RPMI8226 (cell line): ENCODE measurements around the gene GRK7.
A peak's percentile ranks its signal among the peaks of the same experiment; 100 is the strongest.
"Not testable (repeated sequence)": the region's sequence is repeated elsewhere in the genome, so short reads cannot be mapped to it uniquely, and the experiment has no call there.

Experiments
- DNase-seq: peaks from one replicate; pipeline ENCODE4 v3.0.0-alpha.2; 2015

The GRK7 gene

GRCh38 chr3:141796081-141796888 lies 33.1 kb downstream of the GRK7 start:
- DNase-seq: peak; percentile 42

GRCh38 chr3:141796889-141797781 lies 33.9 kb downstream of the GRK7 start:
- DNase-seq: no peak

DNA sequence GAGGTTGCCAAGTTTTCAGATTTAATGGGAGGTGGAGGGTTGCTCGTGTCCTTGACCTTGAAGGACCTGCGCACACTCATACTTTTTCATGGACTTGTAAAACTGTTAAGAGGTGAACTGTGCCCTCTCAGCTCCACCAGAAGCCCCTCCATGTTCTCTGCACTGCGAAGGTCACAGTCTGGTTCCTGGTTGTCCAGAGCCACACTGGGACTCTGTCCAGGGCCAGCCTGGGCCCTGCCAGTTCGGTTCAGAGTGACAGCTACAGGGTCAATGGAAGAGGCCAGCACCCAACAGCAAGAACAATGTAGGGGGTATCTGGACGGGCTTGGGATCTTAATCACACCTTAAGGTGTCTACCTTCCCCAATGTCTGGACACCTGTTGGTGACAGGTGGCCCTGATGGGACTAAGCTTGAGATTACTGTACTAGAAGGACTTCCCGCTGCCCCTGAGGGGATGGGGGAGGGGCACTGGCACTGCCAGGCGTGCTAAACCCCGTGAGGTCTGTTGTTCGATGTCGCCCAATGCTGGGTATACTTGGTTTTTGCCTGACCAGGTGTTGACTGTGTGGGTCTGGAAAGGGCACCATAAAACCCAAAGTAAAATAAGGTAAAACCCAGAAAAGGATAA lies 34.7 kb downstream of the GRK7 start:
- DNase-seq: no peak

GRCh38 chr3:141798448-141798845 lies 35.2 kb downstream of the GRK7 start:
- no peak for DNase-seq

GRCh38 chr3:141802316-141803077 lies 39.3 kb downstream of the GRK7 start:
- DNase-seq: no peak

DNA sequence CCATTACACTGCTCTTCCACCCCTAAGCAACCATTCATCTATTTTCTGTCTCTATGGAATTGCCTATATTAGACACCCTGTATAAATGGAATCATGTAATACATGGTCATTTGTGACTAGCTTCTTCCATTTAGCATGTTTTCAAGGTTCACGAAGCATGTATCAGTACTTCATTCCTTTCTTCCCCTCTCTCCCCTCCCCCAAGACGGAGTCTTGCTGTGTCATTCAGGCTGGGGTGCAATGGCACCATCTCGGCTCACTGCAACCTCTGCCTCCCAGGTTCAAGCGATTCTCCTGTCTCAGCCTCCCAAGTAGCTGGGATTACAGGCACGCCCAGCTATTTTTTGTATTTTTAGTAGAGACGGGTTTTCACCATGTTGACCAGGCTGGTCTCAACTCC lies 40.3 kb downstream of the GRK7 start:
- not testable (repeated sequence) for DNase-seq

- no peak for DNase-seq
Measured at GRCh38 chr3:141804447-141804777, 41.2 kb downstream of the GRK7 start.

- no peak for DNase-seq
Measured at GRCh38 chr3:141804778-141805639, 41.8 kb downstream of the GRK7 start.

DNA sequence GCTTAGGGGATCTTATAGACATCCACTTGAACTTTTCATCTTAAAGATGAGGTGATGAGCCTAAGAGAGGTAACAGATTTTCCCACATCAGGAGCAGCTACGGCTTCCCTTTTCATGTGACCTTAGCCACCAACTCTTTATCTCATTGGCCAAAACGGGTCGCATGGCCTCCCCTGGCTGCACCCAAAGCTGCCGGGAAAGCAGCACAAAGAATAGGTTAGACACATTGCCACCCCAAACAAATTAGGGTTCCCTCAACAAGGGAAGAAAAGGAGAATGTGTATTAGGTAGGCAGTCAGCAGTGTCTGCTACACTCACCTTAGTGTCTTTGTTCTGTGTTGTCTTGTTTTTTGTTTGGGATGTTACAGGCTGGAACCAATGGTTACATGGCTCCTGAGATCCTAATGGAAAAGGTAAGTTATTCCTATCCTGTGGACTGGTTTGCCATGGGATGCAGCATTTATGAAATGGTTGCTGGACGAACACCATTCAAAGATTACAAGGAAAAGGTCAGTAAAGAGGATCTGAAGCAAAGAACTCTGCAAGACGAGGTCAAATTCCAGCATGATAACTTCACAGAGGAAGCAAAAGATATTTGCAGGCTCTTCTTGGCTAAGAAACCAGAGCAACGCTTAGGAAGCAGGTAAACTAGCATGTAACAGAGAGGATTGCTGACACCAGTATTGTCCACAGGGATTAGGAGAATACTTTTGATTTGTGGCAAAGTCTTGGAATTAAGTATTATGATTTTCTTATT lies 44.2 kb downstream of the GRK7 start:
- no peak for DNase-seq

DNA sequence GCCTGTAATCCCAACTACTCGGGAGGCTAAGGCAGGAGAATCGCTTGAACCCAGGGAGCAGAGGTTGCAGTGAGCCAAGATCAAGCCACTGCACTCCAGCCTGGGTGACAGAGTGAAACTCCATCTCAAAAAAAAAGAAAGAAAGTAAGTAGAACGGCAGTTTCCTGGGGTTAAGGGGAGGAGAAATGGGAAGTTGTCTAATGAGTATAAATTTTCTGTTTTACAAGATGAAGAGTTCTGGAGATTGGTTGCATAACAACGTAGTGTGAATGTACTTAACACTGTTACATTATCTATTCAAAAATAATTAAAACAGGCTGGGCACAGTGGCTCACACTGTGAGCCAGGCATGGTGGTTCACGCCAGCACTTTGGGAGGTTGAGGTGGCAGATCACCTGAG lies 45.4 kb downstream of the GRK7 start:
- no peak for DNase-seq

DNA sequence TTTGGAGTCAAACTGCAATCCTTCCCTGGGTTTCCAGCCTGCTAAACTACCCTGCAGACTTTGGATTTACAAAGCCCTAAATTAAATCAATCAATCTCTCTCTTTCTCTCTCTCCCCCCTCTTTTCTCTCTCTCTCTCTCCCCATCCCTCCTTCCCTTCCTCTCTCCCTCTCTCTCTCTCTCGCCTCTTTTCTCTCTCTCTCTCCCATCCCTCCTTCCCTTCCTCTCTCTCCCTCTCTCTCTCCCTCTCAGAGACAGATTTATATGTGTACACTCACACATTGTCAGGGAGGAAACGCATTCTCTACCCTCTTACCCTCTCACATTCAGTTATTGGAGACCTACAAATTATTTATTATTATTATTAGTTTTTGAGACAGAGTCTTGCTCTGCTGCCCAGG lies 47.0 kb downstream of the GRK7 start:
- DNase-seq: no peak

- no peak for DNase-seq
Measured at GRCh38 chr3:141811348-141811747, 48.1 kb downstream of the GRK7 start.

DNA sequence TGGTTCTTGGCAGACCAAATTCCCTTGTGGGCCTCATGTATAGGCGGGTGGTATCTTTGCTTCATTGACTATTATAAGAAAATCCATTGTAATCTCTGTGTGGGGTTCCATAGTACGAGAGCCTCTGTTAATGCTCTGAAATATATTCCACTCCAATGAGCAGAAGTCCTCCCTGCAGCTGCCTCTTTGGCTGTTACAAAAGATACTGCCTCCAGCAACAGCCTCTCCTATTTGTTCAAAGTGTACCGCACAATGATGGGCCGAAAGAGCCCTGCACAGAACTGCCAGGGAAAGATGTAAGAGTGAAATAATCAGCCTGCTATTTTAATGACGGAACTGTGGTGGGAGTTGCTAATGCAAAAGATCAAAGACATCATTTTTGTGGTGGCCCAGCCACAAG lies 48.9 kb downstream of the GRK7 start:
- DNase-seq: no peak

GRCh38 chr3:141812586-141812985 lies 49.4 kb downstream of the GRK7 start:
- no peak for DNase-seq
